Astrocyte of the cerebellum (primary cell): ENCODE data around the gene RBCK1.

ENCODE experiments used
- DNase-seq: peaks from one replicate; pipeline ENCODE4 v3.0.0-alpha.2; 2011; ENCODE audit warnings: low read depth
- H3K4me3 ChIP-seq: 2 replicates; pipeline ENCODE4 v1.5.1; 2011; ENCODE audit warnings: mild to moderate bottlenecking, low read depth, low read length, moderate library complexity
- CTCF ChIP-seq: IDR thresholded peaks from 2 replicates; pipeline ENCODE4 v1.5.1; 2012; ENCODE audit warnings: low read length, low read depth, moderate library complexity, mild to moderate bottlenecking; ENCODE audit errors: missing control alignments
- in situ Hi-C: cut with HindIII; loops from 2 replicates; pipeline ENCODE4 v1.10.0; 2017; ENCODE audit warnings: low sequenced_read_pairs

The RBCK1 gene

GRCh38 chr20:419556-420165 is 11.6 kb downstream of the RBCK1 start:
- TF ChIP-seq CTCF, result no peak
- H3K4me3 ChIP-seq, result no peak overlapping the region
- in situ Hi-C loops, result no loop called here
- DNase-seq, result no peak

- in situ Hi-C loops, result no loop called here
- no peak for DNase-seq
These were observed 12.1 kb downstream of the RBCK1 start for GRCh38 chr20:420166-420620.

GRCh38 chr20:420721-421574 is 12.8 kb downstream of the RBCK1 start:
- in situ Hi-C loops, result no loop called here
- no peak for TF ChIP-seq CTCF
- DNase-seq, result no peak
- H3K4me3 ChIP-seq, result no peak overlapping the region

More at GRCh38 chr20:420166-420620, 12.1 kb downstream of the RBCK1 start:
- no peak overlapping the region for H3K4me3 ChIP-seq
- no peak for TF ChIP-seq CTCF

GRCh38 chr20:421685-422250 is 13.7 kb downstream of the RBCK1 start:
- no peak for DNase-seq
- no peak for TF ChIP-seq CTCF
- in situ Hi-C loops, result no loop called here
- no peak overlapping the region for H3K4me3 ChIP-seq

GRCh38 chr20:426566-426965 is 18.5 kb downstream of the RBCK1 start:
- H3K4me3 ChIP-seq, result no peak overlapping the region
- in situ Hi-C loops, result no loop called here
- no peak for TF ChIP-seq CTCF
- DNase-seq, result no peak

- no peak overlapping the region for H3K4me3 ChIP-seq
- in situ Hi-C loops, result no loop called here
- no peak for DNase-seq
- no peak for TF ChIP-seq CTCF
These were observed 19.3 kb downstream of the RBCK1 start for GRCh38 chr20:427401-427800.
